ENCODE results near the gene TFPI.
"Not testable (repeated sequence)": the region's sequence is repeated elsewhere in the genome, so short reads cannot be mapped to it uniquely, and the experiment has no call there.

TFPI gene

GRCh38 chr2:187542123-187542522 lies 12.1 kb downstream of the TFPI start:
- Histone ChIP-seq H3K36me3 (ENCODE audit: insufficient read depth, low read depth, low read length) (no peaks in the 10 kb centered on the region), H3K4me1 (ENCODE audit: insufficient read depth, low read length) (peaks cover 19% of the 10 kb centered on the region), H3K9ac (ENCODE audit: low read depth, low read length) (no peak overlapping the region), H3K4me3 (ENCODE audit: low read length) (no peak overlapping the region), H3K27me3 (ENCODE audit: insufficient read depth, low read length) (no peaks in the 10 kb centered on the region), H3K27ac (ENCODE audit: low read length) (no peak overlapping the region), H3K9me3 (ENCODE audit: insufficient read depth, low read depth, low read length) (no peaks in the 10 kb centered on the region)

DNA sequence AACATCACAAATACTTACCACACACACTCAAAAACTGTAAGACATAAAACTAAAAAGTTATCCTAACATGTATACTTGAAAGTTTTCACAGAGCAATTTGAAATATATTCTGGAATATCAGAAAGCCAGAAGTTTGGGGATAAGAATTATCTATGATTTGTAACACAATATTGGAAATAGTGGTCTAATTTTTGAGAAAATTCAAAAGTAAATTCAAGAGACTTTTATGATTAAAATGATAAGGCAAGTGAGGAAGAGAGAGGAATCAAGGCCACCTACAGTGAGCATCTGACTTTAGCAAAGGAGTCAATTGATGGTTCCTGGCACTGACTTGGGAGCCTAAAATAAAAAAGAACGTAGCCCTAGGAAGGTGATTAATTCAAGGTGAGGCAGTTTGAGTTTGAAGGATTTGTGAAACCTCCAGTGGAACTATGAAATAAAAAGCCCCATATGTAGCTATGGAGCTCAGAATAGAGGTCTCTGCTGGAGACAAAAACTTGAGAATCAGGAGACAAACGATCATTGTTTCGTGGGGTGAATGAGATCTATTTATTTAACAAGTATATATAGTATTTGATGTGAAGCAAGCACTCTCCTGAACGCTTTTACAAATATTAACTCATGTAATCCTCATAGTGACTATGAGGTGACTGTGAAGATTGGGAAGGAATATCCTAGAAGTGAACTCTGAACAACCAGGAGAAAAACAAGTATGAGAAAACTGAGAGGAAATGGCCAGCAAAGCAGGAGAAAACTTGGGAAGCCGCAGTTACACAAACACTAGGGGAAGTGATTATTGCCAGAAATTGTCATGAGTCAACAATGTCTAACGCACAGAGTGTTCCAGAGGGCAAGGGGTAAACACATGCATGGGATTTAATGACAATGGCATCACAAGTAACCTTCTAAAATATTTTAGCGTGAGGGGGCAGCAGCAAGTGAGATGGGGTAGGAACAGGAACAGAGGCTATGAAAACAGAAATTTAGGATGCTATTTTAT lies 12.8 kb downstream of the TFPI start:
- Histone ChIP-seq H3K36me3 (ENCODE audit: insufficient read depth, low read depth, low read length) (no peaks in the 10 kb centered on the region), H3K27ac (ENCODE audit: low read length) (no peak overlapping the region)

GRCh38 chr2:187538222-187538621 lies 16.0 kb downstream of the TFPI start:
- not testable (repeated sequence) for H3K9ac ChIP-seq (ENCODE audit: low read depth, low read length); H3K27me3 ChIP-seq (ENCODE audit: insufficient read depth, low read length); H3K4me1 ChIP-seq (ENCODE audit: insufficient read depth, low read length); H3K36me3 ChIP-seq (ENCODE audit: insufficient read depth, low read depth, low read length); H3K27ac ChIP-seq (ENCODE audit: low read length); H3K9me3 ChIP-seq (ENCODE audit: insufficient read depth, low read depth, low read length); H3K4me3 ChIP-seq (ENCODE audit: low read length)

More for the DNA sequence above, 12.8 kb downstream of the TFPI start:
- no peak overlapping the region for H3K9ac ChIP-seq (ENCODE audit: low read depth, low read length)
- no peaks in the 10 kb centered on the region for H3K9me3 ChIP-seq (ENCODE audit: insufficient read depth, low read depth, low read length)
- H3K27me3 ChIP-seq (ENCODE audit: insufficient read depth, low read length) = no peaks in the 10 kb centered on the region
- H3K4me1 ChIP-seq (ENCODE audit: insufficient read depth, low read length) = peaks cover 15% of the 10 kb centered on the region
- H3K4me3 ChIP-seq (ENCODE audit: low read length) = no peak overlapping the region

GRCh38 chr2:187535381-187535780 lies 18.9 kb downstream of the TFPI start:
- not testable (repeated sequence) for H3K27ac ChIP-seq (ENCODE audit: low read length); H3K4me3 ChIP-seq (ENCODE audit: low read length); H3K9ac ChIP-seq (ENCODE audit: low read depth, low read length); H3K27me3 ChIP-seq (ENCODE audit: insufficient read depth, low read length); H3K9me3 ChIP-seq (ENCODE audit: insufficient read depth, low read depth, low read length); H3K36me3 ChIP-seq (ENCODE audit: insufficient read depth, low read depth, low read length); H3K4me1 ChIP-seq (ENCODE audit: insufficient read depth, low read length)

DNA sequence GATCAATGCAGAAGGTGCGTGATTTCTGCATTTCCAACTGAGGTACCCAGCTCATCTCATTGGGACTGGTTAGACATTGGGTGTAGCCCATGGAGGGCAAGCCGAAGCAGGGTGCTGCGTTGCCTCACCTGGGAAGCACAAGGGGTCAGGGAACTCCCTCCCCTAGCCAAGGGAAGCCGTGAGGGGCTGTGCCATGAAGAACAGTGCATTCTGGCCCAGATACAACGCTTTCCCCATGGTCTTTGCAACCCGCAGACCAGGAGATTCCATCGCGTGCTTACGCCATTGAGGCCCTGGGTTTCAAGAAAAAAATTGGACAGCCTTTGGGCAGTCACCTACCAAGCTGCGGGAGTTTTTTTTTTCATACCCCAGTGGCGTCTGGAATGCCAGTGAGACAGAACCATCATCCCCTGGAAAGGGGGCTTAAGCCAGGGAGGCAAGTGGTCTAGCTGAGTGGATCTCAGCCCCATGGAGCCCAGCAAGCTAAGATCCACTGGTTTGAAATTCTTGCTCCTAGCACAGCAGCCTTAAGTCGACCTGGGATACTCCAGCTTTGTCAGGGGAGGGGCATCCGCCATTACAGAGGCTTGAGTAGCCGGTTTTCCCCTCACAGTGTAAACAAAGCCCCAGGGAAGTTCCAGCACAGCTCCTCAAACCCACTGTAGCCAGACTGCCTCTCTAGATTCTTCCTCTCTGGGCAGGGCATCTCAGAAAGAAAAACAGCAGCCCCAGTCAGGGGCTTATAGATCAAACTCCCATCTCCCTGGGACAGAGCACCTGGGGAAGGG lies 21.7 kb downstream of the TFPI start:
- Histone ChIP-seq H3K36me3 (ENCODE audit: insufficient read depth, low read depth, low read length) (no peaks in the 10 kb centered on the region), H3K27me3 (ENCODE audit: insufficient read depth, low read length) (no peaks in the 10 kb centered on the region), H3K4me3 (ENCODE audit: low read length) (no peak overlapping the region), H3K9me3 (ENCODE audit: insufficient read depth, low read depth, low read length) (no peaks in the 10 kb centered on the region; the same call in 1 of the 2 replicates), H3K9ac (ENCODE audit: low read depth, low read length) (no peak overlapping the region), H3K4me1 (ENCODE audit: insufficient read depth, low read length) (peaks cover under 1% of the 10 kb centered on the region; the same call in 1 of the 2 replicates), H3K27ac (ENCODE audit: low read length) (no peak overlapping the region)

DNA sequence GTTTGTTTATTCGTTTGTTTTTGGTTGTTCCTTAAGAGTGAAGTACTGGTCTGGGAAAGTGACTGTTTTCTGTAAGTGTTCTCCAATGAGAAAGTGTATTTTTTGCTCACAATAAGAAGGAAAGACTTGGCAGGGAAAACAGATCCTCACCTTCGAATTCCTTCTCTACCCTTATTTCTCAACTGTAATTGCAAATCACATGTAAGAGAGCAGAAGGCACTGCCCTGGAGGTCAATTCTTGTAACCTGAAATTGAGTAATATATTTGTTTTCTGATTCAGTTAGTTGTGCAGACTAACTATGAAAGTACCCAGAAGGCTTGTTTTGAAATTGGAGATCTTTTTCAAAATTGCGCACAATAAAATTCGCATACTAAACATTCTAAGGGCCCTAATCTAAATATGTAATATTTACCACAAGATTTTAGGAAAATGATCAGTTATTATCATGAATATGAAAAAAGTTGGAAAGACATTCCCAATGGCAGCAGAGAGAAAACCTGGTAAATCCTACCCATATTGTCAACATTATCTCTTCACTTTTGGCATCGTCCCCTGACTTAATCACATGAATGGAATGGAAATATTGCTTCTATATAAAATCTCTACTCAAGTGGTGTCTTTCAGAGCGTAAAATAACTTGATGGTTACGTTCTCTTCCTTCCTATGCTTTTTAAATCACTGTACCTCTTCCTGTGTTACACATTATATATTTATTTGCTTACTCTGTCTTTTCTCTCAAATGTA lies 24.1 kb downstream of the TFPI start:
- Histone ChIP-seq H3K9ac (ENCODE audit: low read depth, low read length) (no peak overlapping the region), H3K36me3 (ENCODE audit: insufficient read depth, low read depth, low read length) (no peaks in the 10 kb centered on the region), H3K4me1 (ENCODE audit: insufficient read depth, low read length) (peaks cover 13% of the 10 kb centered on the region), H3K4me3 (ENCODE audit: low read length) (no peak overlapping the region), H3K9me3 (ENCODE audit: insufficient read depth, low read depth, low read length) (no peaks in the 10 kb centered on the region; the same call in 1 of the 2 replicates), H3K27me3 (ENCODE audit: insufficient read depth, low read length) (no peaks in the 10 kb centered on the region), H3K27ac (ENCODE audit: low read length) (no peak overlapping the region)

DNA sequence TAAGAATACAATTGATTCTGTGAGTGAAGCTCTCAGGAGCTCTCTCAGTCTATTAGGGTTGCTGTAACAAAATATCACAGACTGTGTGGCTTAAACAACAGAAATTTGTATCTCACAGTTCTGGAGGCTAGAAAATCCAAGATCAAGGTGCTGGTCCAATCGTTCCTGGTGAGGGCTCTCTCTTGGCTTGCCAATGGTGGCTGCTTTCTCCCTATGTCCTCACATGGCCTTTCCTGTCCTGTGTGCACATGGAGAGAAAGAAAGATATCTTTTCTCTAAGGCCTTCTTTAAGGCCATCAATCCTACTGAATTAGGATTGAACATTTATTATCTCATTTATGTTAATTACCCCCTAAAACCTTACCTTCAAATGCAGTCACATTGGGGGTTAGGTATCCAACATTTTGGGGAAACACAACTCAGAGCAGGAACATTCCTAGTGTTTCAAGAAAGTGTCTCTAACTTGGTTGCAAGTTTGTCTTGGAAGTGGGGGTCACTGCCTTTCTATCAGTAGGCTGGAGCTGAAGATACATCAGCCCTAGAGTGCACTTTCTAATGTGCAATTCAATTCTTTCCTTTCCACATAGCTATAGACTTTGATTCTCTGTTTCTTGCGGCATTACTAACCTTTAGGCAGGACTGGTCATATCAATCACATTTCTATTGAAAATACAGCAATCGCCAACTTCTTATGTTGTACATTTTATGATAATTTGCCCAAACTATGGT lies 24.8 kb downstream of the TFPI start:
- no peaks in the 10 kb centered on the region for H3K36me3 ChIP-seq (ENCODE audit: insufficient read depth, low read depth, low read length)
- no peaks in the 10 kb centered on the region for H3K9me3 ChIP-seq (ENCODE audit: insufficient read depth, low read depth, low read length)
- no peak overlapping the region for H3K4me3 ChIP-seq (ENCODE audit: low read length)
- H3K27ac ChIP-seq (ENCODE audit: low read length) = no peak overlapping the region
- H3K9ac ChIP-seq (ENCODE audit: low read depth, low read length) = no peak overlapping the region
- H3K27me3 ChIP-seq (ENCODE audit: insufficient read depth, low read length) = no peaks in the 10 kb centered on the region
- H3K4me1 ChIP-seq (ENCODE audit: insufficient read depth, low read length) = peaks cover 13% of the 10 kb centered on the region

- Histone ChIP-seq H3K4me3 (ENCODE audit: low read length) (no peak overlapping the region), H3K27me3 (ENCODE audit: insufficient read depth, low read length) (no peaks in the 10 kb centered on the region), H3K9ac (ENCODE audit: low read depth, low read length) (no peak overlapping the region), H3K9me3 (ENCODE audit: insufficient read depth, low read depth, low read length) (no peaks in the 10 kb centered on the region), H3K27ac (ENCODE audit: low read length) (no peak overlapping the region), H3K36me3 (ENCODE audit: insufficient read depth, low read depth, low read length) (no peaks in the 10 kb centered on the region), H3K4me1 (ENCODE audit: insufficient read depth, low read length) (peaks cover 13% of the 10 kb centered on the region)
These were observed 26.2 kb downstream of the TFPI start for GRCh38 chr2:187528042-187528441.

GRCh38 chr2:187527262-187527661 lies 27.0 kb downstream of the TFPI start:
- no peaks in the 10 kb centered on the region for H3K9me3 ChIP-seq (ENCODE audit: insufficient read depth, low read depth, low read length)

DNA sequence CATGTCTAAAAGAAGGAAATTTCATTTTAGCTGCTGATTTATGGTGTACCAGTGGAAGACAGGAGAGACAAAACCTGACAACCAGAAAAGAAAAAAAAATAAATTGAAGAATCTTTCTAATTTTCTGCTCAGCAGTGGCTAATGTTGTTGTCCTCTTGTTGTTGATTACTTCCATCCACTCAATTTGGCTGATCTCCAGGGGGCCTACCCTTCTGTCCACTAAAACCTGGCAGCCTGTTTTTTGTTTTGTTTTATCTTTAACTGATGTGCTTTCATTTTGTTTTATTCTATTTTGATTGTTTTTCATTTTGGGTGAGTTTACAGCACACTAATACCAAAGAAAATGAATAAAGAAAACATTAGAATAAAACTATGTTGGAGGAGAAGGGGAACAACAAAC lies 27.4 kb downstream of the TFPI start:
- no peaks in the 10 kb centered on the region for H3K9me3 ChIP-seq (ENCODE audit: insufficient read depth, low read depth, low read length)
- H3K27ac ChIP-seq (ENCODE audit: low read length) = no peak overlapping the region
- H3K4me3 ChIP-seq (ENCODE audit: low read length) = no peak overlapping the region
- H3K27me3 ChIP-seq (ENCODE audit: insufficient read depth, low read length) = no peaks in the 10 kb centered on the region
- H3K9ac ChIP-seq (ENCODE audit: low read depth, low read length) = no peak overlapping the region; the same call in 1 of the 2 replicates
- H3K4me1 ChIP-seq (ENCODE audit: insufficient read depth, low read length) = peaks cover 13% of the 10 kb centered on the region
- no peaks in the 10 kb centered on the region for H3K36me3 ChIP-seq (ENCODE audit: insufficient read depth, low read depth, low read length)

More at GRCh38 chr2:187527262-187527661, 27.0 kb downstream of the TFPI start:
- peaks cover 13% of the 10 kb centered on the region for H3K4me1 ChIP-seq (ENCODE audit: insufficient read depth, low read length)
- no peak overlapping the region for H3K27ac ChIP-seq (ENCODE audit: low read length)
- H3K27me3 ChIP-seq (ENCODE audit: insufficient read depth, low read length) = no peaks in the 10 kb centered on the region
- H3K4me3 ChIP-seq (ENCODE audit: low read length) = no peak overlapping the region
- no peak overlapping the region; the same call in 1 of the 2 replicates for H3K9ac ChIP-seq (ENCODE audit: low read depth, low read length)
- no peaks in the 10 kb centered on the region for H3K36me3 ChIP-seq (ENCODE audit: insufficient read depth, low read depth, low read length)

All from iPS-20b (cell line).